Activated T-cell treated with anti-CD3 and anti-CD28 coated beads for 48 hours (primary cell): ENCODE data around the gene HFE.

Experiments
- DNase-seq: peaks from one replicate; pipeline ENCODE4 v3.0.0-alpha.2; 2020; ENCODE audit warnings: low read depth

The HFE gene

GRCh38 chr6:26136321-26136720, 49.1 kb downstream of the HFE start:
- DNase-seq: no peak

DNA sequence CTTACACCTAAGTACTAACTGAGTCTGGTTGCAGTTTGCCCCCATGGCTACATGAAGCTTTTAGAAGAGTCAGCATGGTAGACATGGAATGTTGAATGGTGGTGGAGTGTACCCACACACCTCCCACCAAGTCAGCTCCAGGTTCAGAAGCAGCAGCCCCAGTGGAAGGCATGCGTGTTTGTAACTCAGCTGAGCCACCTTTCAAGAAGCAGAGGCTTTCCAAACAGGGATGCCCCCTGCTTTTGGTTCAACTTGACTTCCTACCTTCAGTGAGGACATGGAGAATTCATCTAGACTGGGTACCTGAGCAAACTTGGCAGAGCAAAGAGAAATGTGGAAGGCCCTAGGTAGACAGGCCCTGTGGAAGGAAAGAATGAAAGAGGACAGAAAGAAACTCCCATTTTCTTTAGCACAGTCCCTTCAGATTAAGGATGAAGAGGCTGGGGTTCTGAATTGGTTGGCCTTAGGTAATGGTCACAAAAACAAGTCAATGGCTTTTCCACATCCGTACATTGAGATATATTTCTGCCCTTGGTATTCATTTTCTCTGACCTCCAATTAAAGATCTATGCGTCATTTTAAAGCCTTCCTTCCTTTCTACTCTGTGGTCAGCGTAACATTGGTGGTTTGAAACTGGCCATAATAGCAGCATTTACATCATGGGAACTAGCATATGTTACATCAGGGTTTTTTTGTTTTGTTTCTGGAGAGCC, 53.2 kb downstream of the HFE start:
- no peak for DNase-seq

- DNase-seq: no peak
Observed at GRCh38 chr6:26140967-26141294, 53.7 kb downstream of the HFE start.

- no peak for DNase-seq
Observed at GRCh38 chr6:26141378-26141904, 54.2 kb downstream of the HFE start.

DNA sequence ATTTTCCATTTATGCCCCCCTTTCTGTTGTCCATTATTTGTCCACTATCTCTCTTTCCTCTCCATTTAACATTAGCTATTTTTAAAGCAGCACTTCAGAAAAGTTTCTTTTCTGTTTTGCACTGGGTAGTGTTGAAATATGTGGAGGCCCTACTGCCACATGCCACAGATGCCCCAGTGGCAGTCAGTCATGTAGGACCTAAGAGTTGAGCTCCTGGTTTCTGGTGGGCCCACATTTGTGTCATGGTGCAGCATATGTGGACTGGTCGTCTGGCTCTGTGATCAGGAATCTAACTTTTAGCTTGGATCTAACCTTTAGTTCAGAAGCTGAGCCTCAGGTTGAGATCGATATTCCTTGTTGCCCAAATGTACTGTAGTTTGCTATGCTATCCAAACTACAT, 54.8 kb downstream of the HFE start:
- DNase-seq: no peak
